HG02571 (cell line): ENCODE measurements around the gene SLC9A5.
A peak's percentile ranks its signal among the peaks of the same experiment; 100 is the strongest.

Experiments used
- ATAC-seq: cut with Tn5 transposase; IDR thresholded peaks from one replicate; pipeline ENCODE4 v1.9.1; 2021; ENCODE audit warnings: mild to moderate bottlenecking, moderate library complexity; ENCODE audit not compliant: unreplicated experiment

Gene SLC9A5

DNA sequence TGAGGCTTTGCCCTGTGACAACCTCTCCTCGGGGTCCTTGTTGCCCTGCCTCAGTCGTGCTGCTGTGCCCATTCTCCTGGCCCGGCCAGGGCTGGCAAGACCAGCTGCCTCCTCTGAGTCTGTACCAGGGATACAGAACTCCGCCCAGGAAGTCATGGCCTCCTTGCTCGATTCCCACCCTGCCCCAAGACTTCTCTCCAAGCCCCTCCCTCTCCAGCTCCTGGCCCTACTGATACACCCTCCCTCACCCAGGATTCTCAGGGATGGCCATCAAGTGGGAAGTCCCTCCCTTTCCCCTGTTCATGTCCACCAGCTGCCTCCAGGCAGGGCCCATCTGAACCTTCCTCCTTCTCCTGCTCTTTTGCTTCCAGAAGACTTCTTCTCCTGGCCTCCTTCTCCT, 33.1 kb upstream of the SLC9A5 start:
- no peak for ATAC-seq

DNA sequence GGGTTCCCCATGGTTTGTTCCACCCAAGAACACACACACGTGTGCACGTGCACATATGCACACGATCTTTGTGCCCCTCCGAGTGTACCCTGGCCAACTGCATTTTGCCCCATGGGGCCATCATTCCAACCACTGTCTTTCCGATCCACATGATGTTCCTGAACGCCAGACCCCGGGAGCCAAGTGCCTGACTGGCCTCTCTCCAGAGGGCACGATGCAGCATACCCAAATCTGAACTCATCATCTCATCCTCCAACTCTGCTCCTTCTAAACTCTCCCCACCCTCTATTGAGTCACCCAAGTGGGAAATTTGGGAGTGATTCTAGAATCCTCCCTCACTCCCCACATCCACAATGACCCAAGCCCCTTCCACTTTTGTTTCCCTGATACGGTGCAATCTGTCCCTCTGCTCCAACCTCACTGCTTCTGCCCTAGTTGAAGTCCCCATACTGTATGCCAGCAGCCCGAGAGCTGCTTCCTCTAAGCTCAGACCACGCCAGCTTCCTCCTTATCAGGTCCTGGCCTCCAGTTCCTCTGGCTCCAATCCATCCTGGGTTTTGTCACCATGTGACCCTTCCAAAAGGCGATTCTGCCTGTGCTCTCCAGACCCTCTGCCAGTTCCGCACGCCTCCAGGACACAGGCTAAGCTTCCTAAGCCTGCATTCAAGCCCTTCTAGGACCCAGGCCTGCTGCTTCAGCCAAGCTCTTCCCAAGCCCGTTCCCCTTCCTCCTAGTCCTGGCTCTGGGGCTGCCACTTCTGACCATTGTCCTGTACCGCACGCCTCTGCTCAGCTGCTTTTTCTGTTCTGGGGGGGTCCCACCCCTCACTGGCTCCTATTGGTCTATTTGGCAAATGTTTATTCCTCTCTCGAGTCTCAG, 31.9 kb upstream of the SLC9A5 start:
- no peak for ATAC-seq

DNA sequence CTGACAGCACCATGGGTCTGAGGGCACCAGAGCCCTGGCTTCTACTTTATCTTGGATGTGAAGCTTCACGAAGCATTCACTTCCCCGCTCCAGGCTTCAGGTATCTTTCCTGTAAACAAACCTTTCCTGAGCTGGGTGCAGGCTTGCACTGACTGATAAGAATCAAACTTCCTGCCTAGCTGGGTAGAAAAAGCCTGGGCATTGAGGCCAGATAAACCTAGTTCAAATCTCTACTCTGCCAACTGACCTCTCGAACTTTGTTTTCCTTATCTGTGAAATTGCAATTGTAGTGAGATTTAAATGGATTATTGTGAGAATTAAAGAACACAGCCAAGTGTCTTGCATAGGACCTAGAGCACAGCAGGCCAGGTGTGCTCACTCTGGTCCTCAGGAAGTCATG, 24.8 kb upstream of the SLC9A5 start:
- no peak for ATAC-seq

DNA sequence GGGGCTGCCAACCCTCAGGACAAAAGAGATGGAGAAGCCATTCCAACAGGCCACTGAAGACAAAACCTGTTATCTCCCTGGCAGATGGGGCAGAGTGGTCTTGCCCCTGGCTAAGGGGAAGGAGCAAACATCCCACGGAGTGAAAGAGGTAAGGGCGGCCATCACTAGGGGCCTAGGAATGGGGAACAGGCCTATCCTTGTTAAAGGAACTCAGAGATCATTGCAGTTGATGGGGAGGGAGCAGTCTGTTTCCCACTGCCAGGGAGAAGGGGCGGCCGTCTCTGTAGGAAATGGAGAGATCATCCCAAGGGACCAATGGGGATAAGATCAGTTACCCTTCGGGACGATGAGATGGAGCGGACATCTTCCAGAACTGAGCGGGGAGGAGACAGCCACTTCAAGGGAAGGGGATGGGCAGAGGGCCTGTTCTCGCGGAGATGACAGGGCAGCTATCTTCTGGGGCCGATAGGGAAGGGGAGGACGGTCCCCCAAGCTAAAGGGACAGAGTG, 22.4 kb upstream of the SLC9A5 start:
- ATAC-seq = no peak

DNA sequence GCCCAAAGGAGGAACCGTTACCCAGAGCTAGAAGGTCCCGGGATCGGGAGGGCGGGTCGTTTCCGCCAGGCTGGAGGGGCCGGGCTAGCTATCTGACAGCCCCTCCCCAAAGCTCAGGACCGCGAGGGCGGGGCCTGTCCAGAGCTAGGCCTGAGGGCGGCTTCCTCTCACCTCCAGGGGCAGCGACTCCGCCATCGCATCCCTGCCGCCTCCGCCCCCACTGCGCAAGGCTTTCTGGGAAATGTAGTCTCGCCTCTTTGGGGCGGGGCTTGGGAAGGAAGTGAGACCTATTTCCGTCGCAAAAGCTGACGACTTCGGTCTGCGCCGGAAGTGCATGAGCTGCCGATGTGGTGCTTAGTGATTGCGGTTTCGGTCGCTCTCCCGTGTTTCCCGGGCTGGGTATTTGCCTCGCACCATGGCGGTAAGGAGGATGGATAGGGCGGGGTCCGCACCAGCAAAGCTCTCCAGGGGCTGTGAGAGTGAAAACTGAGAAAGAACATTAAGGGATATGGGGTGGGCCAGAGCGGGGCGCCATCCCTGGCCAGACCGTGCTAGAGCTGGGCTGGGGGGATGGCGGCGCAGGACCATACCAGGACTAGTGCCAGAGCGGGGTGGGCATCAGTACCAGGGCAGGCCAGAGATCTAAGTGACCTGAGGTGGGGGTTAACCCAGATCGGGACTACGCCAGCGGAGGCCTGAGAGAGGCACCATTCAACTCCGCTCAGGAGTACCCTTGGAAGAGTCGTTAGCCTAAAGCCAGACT, 21.8 kb upstream of the SLC9A5 start, which contains the start of gene TMEM208:
TMEM208 (plus strand) TSS at position 327 of the 763 bp plus-strand sequence; CDS start at position 416, 89 bp downstream.
- ATAC-seq = peak; percentile 92

DNA sequence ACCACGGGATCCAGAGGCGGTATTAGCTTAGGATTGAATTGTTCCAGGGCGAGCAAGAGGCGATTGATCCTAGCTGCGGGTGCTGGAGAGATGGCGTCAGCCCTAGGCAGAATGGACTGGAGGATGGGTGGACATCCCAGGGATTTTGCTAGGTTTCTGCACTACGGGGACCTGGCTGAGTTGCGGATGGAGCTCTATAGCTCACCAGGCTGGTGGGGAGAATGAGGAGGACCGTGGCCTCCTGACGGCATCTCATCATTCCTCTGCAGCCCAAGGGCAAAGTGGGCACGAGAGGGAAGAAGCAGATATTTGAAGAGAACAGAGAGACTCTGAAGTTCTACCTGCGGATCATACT, 21.2 kb upstream of the SLC9A5 start:
- ATAC-seq = no peak

DNA sequence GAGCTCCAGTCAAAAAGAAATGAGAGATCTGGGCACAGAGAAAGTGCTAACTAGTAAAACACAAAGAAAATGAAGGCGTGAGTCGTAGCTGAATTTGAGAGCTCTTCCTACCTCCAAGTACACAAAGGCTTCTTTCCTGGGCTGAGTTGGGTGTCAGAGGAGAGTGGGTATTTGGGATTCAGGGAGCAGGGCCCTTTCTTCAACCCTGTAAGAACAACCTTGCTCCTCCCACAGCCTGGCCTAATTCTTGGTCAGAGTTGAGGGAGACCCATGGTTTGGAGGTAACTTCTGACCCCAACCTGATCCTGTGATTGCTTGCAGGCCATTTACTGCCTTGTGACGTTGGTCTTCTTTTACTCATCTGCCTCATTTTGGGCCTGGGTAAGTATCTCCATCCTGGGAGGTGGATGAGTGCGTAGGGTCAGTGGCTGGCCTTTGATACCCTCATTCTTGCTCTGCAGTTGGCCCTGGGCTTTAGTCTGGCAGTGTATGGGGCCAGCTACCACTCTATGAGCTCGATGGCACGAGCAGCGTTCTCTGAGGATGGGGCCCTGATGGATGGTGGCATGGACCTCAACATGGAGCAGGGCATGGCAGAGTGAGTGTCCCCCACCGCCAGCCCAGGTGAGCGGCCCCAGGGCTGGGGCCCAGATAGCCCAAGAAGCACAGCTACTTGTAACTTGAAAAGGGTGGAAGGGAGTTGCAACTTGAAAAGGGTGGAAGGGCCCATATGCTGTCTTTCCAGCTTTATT, 20.6 kb upstream of the SLC9A5 start:
- ATAC-seq = no peak

DNA sequence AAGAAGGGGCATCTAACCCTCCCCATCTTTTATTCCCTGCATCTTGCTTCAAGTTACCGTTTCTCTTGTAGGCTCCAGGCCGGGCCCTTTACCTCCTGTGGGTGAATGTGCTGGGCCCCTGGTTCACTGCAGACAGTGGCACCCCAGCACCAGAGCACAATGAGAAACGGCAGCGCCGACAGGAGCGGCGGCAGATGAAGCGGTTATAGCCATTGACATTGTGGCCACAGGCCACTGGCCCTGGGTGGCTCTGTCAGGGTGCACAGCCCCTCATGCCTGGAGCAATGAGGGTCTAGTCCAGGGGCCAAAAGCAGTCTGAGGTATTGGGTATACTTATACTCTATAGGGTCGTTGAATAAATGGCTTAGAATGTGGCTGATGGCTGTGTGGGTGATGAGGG, 19.9 kb upstream of the SLC9A5 start:
- no peak for ATAC-seq

DNA sequence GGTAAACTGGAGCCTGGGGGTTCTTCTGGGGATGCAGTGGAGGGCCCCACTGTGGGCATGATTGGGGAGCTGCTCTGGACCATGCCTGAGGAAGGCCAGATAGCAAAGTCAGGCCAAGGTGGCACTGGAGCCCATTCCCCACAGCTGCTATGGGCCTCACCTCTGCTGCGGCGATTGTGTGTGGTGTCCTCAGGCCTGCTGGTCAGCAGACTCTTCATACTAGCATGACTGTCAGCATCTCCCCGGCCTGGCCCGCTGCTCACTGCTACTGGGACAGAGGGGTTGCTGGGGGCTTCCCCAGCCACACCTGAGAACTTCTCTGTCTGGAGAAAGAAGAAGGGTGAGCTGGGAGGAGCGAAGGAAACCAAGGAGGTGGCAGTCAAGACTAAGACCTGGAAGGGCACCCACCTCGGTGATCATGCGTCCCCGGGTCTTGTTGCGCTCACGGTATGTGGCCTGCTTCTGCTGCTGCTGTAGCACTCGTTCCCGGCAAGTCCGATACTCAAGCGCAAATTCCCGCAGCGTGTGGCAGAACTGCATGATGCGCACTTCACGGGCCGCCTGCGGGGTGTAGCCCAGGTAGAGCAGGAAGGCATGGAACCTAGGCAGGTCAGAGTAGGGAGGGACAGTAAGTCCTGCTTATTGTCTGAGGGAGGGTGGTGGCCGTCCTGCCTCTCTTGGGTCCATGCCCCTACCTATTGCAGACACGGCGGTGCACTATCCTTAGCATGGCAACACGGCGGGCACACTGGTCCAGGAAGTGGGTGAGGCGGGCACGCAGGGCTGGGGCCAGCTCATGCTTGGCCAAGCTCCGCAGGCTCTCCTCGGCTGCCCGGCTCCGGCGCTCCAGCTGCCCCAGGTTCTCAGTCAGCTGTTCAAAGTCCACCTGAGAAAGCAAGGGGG, 18.6 kb upstream of the SLC9A5 start:
- ATAC-seq = no peak

DNA sequence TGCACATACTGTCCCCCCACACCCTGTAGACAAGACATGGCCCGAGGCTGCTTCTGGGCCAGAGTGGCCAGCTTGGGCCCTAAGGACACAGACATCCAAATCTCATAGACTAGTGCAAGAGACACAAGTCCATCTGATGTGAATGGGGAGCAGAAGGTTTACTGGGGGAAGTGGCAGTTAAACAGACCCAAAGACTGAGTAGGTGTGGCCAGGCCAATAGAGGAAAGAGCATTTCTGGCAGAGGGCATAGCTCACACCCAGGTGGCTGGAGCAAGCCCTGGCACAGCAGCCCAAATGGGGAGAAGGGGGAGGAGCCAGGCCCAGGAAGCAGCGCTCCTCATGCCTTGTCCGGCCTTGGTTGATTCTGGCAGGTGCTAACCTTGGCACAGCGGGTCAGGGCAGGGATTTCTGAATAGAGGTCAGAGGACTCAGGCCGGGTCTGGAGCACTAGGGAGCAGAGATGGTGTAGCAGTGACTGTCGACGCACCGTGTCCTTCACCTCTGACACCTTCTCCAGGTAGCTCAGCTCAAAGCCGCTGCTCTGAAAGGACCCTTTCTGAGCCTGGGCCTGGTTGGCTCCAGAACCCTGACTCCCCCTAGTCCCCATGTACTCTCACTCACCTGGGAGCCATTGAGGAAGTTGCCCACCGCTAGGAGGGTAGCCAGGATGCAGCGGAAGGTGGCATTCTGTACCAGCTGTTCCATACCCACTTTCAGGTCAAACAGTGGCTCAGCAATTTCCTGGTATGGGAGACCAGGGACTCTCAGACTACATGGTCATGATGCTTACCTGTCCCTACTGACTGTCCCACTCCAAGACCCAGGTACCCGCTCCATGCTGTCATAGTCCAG, 17.7 kb upstream of the SLC9A5 start:
- ATAC-seq = no peak

DNA sequence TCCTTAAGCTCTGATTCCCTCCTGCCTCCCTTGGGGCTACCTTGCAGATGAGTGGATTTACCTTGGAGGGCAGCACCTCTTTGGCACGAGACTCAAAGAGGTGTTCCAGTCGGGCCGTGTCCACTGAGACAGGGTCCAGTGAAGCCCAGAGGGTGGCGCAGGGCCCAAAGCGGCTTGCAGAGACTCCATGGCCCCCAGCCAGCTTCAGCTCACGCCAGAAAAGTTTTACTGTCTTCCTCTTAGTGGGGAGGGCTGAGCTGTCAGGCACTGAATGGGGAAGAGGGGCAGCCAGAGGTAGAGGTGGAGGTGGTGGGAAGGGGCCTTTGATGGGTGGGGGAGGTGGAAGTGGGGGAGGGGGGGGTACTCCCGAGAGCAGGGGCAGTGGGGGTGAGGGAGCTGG, 15.2 kb upstream of the SLC9A5 start:
- no peak for ATAC-seq

DNA sequence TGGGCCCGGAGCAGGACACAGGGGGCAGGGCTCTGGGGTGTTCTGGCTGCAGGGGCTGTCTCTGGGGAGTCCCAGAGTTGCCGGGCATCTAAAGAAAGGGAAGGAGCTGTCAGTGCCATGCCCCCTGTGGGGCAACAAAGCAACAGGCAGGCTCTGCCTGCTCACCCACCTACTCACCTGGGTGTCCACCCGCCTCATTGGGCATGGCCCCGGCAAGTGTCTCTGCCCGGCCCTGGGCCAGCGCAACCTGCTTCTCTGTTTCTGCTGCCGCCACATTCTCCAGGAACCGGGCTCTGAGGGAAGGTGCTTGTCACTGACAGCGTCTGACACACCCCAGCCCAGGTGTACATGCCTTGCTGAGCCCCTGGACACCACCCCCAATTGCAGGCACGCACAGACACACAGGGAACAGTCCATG, 14.6 kb upstream of the SLC9A5 start:
- ATAC-seq = no peak

DNA sequence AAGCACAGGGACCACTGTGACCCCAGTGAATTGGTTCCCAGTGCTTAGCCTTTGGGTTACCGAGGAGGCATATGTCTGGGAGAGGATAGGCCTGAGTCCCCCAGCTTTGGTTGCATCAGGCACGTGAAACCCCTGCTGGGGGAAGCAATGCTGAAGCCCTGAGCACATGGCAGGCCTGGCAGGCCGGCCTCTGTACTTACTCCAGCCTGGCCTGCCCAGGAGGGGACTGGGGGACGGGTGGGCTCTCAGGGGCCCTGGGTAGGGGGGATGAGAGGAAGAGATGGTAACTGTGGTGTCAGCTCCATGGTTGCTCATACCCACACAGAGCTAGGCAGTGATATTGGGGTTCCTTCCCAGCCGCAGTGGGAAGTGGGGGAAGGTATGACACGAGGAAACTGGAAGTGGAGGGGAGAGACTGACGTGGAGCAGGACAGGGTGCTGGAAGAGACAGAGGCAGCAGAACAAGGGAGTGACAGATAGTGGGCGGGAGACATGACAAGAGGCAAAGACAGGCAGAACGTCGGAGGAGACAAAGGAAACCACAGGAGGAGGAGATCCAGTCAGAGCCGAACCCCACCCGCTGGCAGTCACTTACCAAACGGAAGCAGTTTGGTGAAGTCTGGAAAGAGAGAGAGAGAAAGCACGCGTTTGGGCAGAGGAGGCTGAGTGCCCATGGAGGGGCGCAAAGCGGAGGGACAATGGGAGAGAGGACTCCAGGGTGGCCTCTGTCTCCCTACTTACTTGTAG, 12.8 kb upstream of the SLC9A5 start:
- no peak for ATAC-seq

DNA sequence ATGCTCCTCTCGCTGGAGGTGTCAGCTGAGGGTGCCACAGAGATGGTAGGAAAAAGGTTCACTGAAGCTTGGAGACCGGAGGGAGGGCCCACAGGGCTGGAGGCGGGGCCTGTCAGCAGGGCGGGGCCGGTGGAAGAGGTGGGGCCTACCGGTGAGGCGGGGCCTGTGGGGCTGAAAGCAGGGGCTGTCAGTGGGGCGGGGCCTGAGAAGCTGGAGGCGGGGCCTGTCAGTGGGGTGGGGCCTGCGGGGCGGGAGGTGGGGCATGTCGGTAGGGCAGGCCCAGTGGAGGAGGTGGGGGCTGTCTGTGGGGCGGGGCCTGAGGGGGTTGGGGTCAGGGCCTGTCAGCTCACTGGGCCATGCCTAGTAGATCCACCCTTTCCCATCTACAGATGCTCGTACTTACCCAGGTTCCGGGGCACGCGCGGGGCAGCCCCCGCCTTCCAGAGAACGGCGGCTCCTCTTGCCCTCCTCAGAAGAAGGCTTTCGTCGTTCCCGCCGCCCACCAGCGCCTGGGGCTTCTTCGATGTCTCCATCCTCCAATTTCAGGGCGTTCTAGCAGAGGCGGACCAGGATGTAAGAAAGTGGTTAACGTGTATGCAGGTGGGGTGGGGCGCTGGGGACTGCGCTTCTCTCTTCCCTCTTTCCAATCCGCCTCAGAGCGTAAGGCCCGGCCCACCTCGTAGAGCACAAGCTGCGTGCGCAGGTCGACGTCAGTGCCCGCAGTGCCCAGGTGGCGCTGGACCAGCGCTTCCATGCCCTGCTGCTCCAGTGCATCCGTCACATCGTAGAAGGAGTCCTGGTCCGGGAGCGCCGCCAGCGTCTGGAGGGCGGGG, 12.0 kb upstream of the SLC9A5 start:
- ATAC-seq = no peak

DNA sequence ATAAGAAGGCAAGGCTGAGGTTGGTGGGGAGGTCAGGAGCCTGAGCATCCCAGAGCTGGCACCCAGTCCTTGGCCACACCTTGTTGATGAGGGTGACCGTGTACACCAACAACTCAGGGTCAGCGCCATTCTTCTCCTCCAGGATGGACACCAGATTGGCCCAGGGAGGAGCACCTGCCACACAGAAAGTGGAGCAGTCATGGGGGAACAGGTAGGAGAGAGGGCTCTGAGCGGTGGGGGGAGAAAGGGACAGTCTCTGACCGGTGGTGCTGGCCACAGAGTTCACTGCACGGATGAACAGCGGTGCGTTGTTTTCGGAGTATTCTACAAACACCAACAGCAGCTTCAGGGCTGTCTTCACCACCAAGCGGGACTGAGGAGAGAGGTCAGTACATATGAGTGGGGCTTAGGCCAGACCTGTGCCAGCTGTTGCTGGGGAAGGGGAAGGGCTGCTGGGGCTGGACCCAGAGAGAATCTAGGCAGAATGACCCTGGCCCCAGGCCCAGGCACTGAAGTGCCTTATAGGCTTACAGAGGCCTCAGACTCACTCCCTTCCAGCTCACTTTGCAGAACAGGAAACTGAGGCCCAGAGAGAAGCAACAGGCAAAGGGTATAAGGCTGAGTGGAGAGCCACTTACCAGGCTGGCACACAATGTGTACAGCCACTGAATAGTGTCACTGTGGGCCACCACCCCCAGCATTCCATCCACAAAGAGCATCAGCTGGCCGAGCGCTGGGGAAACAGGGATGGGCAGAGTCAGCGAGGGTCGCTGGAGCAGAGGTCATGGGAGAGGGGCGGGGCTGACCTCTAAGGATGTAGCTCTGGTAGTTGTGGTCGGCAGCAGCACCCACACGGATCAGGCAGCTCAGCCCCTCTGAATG, 11.1 kb upstream of the SLC9A5 start:
- no peak for ATAC-seq

DNA sequence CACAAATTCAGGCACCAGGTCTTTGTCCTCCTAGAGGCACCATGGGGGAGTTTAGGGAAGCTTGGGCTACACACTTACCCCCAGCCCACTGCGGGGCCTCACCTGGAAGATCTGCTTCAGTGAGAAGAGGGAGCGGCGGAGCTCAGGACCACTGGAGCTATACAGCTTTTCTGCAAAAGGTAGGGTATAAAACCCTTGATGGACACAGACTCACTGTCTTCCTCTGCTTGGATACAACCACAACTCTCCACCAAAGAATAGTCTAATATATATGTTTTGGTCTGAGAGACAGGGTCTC, 10.6 kb upstream of the SLC9A5 start:
- no peak for ATAC-seq
